ENCODE data around the gene KHDC4.

GRCh38 chr1:155919801-155920200 lies 14.4 kb downstream of the KHDC4 start:
- TF ChIP-seq, protein P1, sequence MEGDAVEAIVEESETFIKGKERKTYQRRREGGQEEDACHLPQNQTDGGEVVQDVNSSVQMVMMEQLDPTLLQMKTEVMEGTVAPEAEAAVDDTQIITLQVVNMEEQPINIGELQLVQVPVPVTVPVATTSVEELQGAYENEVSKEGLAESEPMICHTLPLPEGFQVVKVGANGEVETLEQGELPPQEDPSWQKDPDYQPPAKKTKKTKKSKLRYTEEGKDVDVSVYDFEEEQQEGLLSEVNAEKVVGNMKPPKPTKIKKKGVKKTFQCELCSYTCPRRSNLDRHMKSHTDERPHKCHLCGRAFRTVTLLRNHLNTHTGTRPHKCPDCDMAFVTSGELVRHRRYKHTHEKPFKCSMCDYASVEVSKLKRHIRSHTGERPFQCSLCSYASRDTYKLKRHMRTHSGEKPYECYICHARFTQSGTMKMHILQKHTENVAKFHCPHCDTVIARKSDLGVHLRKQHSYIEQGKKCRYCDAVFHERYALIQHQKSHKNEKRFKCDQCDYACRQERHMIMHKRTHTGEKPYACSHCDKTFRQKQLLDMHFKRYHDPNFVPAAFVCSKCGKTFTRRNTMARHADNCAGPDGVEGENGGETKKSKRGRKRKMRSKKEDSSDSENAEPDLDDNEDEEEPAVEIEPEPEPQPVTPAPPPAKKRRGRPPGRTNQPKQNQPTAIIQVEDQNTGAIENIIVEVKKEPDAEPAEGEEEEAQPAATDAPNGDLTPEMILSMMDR (conservative IDR thresholded peaks at IDR 0.05 in 1 of 2, IDR thresholded peaks at IDR 0.05 in 1 of 2; ENCODE audit: extremely low read depth in 1 of 2, insufficient read depth in 1 of 2, low read depth in 1 of 2, low read length in 2 of 2) = no peak
- TF ChIP-seq EZH2 (IDR thresholded peaks at IDR 0.05; ENCODE audit: borderline replicate concordance, low read length) = no peak
